Nephron (organoid): Measurements from ENCODE around the gene TC2N.

Source experiments
- H3K27ac Mint-ChIP-seq, 3 experiments: 2 replicates each; pipeline ENCODE4 v1.8.0; 2020; ENCODE audit warnings: mixed read lengths in 3 of 3, mild to moderate bottlenecking in 2 of 3, moderate library complexity in 1 of 3
- H3K27me3 Mint-ChIP-seq: 2 replicates; pipeline ENCODE4 v1.8.0; 2021; ENCODE audit warnings: low read depth, mild to moderate bottlenecking, moderate library complexity, mixed read lengths
- H3K36me3 Mint-ChIP-seq: 2 replicates; pipeline ENCODE4 v1.8.0; 2020; ENCODE audit warnings: low read depth, mixed read lengths
- H3K4me1 Mint-ChIP-seq: 2 replicates; pipeline ENCODE4 v1.8.0; 2020; ENCODE audit warnings: mixed read lengths
- H3K4me3 Mint-ChIP-seq, 3 experiments: 2 replicates each; pipeline ENCODE4 v1.8.0; 2020; ENCODE audit warnings: mild to moderate bottlenecking in 3 of 3, mixed read lengths in 3 of 3, moderate library complexity in 2 of 3
- H3K9me3 Mint-ChIP-seq: 2 replicates; pipeline ENCODE4 v1.8.0; 2020; ENCODE audit warnings: mixed read lengths
- CTCF ChIP-seq, 3 experiments: fragments of 200-600 bp; sonication (generic); IDR thresholded peaks; one replicate each; pipeline ENCODE4 v1.5.0; 2021; ENCODE audit warnings: antibody characterized with exemption in 3 of 3; ENCODE audit not compliant: unreplicated experiment in 3 of 3

The TC2N gene

GRCh38 chr14:91801358-91801757, 66.0 kb downstream of the TC2N start:
- Mint-ChIP-seq H3K9me3 (peaks cover 13% of the 10 kb centered on the region), H3K4me3 (no peak overlapping the region), H3K4me1 (no peaks in the 10 kb centered on the region), H3K27ac (no peak overlapping the region), H3K36me3 (peaks cover 8% of the 10 kb centered on the region), H3K27me3 (no peaks in the 10 kb centered on the region)
- TF ChIP-seq CTCF (IDR thresholded peaks at IDR 0.05; ENCODE audit: unreplicated experiment in 3 of 3): no peak

DNA sequence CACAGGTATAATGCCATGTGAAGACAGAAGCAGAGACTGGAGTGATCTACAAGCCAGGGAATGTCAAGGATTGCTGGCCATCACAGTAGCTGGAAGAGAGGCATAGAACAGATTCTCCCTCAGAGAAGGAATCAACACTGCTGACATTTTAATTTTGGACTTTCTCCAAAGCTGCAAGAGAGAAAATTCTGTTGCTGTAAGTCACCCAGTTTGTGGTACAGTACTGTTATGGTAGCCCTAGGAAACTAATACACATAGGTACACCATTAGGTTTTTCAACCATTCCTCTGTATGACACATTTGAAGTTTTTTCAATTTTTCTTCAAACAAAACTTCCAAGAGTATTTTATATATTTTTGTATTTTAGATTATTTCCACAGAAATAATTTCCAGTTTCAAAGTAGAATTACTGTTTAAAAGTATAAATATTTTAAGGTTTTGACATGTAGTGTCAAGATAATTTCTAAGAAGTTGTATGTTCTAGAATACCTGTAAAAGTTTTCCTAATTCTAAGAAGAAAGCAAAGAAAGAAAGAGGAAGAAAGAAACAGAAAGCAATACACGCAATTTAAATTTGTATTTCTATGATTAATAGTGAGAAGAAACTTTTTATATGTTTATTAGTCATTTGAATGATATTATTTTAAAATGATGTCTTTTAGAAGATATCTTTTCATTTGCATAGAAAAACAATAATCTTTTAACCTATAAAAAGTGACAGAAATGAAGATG, 70.6 kb downstream of the TC2N start:
- Mint-ChIP-seq H3K4me1 (no peaks in the 10 kb centered on the region), H3K27ac (no peak overlapping the region), H3K36me3 (peaks cover 6% of the 10 kb centered on the region), H3K4me3 (no peak overlapping the region), H3K9me3 (peaks cover 7% of the 10 kb centered on the region), H3K27me3 (no peaks in the 10 kb centered on the region)
- no peak for TF ChIP-seq CTCF (IDR thresholded peaks at IDR 0.05; ENCODE audit: unreplicated experiment in 3 of 3)

GRCh38 chr14:91793704-91794103, 73.6 kb downstream of the TC2N start:
- Mint-ChIP-seq H3K9me3 (peaks cover 7% of the 10 kb centered on the region), H3K36me3 (peaks cover 6% of the 10 kb centered on the region), H3K4me3 (no peak overlapping the region), H3K4me1 (no peaks in the 10 kb centered on the region), H3K27me3 (no peaks in the 10 kb centered on the region), H3K27ac (no peak overlapping the region)
- TF ChIP-seq CTCF (IDR thresholded peaks at IDR 0.05; ENCODE audit: unreplicated experiment in 3 of 3): no peak

- Mint-ChIP-seq H3K27me3 (no peaks in the 10 kb centered on the region), H3K9me3 (no peaks in the 10 kb centered on the region), H3K36me3 (no peaks in the 10 kb centered on the region), H3K4me1 (no peaks in the 10 kb centered on the region), H3K4me3 (no peak overlapping the region), H3K27ac (no peak overlapping the region)
- no peak for TF ChIP-seq CTCF (IDR thresholded peaks at IDR 0.05; ENCODE audit: unreplicated experiment in 3 of 3)
Measured at GRCh38 chr14:91786188-91786587, 81.1 kb downstream of the TC2N start.

DNA sequence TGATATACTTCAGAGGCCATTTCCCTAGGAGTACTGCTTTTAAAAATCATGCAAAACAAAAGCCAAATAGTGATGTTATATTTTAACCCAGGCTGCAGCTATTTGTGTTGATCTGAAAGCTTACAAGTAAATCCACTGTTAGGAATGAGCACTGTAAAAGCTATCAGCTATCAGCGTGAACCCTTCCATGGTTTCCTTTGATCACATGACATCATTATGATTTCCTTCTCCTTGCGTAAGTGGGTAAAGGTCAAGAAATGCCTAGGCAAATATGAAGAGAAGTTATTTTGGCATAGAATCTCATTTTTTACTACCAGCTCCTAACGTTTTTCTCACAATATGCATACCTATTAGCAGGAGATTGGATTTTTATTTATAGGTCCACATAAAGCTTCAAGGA, 86.9 kb downstream of the TC2N start:
- Mint-ChIP-seq H3K36me3 (no peaks in the 10 kb centered on the region), H3K4me3 (no peak overlapping the region), H3K9me3 (no peaks in the 10 kb centered on the region), H3K27ac (no peak overlapping the region), H3K27me3 (no peaks in the 10 kb centered on the region), H3K4me1 (no peaks in the 10 kb centered on the region)
- no peak for TF ChIP-seq CTCF (IDR thresholded peaks at IDR 0.05; ENCODE audit: unreplicated experiment in 3 of 3)

GRCh38 chr14:91778217-91778616, 89.1 kb downstream of the TC2N start:
- Mint-ChIP-seq H3K4me3 (no peak overlapping the region), H3K36me3 (no peaks in the 10 kb centered on the region), H3K27me3 (no peaks in the 10 kb centered on the region), H3K4me1 (no peaks in the 10 kb centered on the region), H3K27ac (no peak overlapping the region), H3K9me3 (no peaks in the 10 kb centered on the region)
- no peak for TF ChIP-seq CTCF (IDR thresholded peaks at IDR 0.05; ENCODE audit: unreplicated experiment in 3 of 3)
